HCT116 (cell line): Measurements from ENCODE around the gene ZFYVE27. TPM values are rescaled to one million over a fixed set of nuclear protein-coding genes. Genes with fewer than 3 reads are reported as not detected.

Experiments
- ATAC-seq: fragments of 200-7000 bp; cut with Tn5 transposase; 2 replicates; pipeline ENCODE4 v1.9.1; 2020; ENCODE audit warnings: mild to moderate bottlenecking, moderate library complexity
- BruUV-seq: library from RNA; stranded (reverse); fragments of 400-500 nt; replicated peaks from 2 replicates; lab custom pipeline; 2021; lab: Mats Ljungman, UMichigan
- CTCF ChIA-PET: fragments of 300-600 bp; sonication (Branson Sonifier 250); formaldehyde crosslinking; loops from one replicate; lab custom pipeline; 2021; ENCODE audit warnings: antibody characterized with exemption; lab: Charles Lee
- POLR2A ChIA-PET: fragments of 300-600, 350-600 bp; sonication (Branson Sonifier 250); formaldehyde crosslinking; loops from one replicate; lab custom pipeline; 2021; ENCODE audit warnings: antibody characterized with exemption; lab: Charles Lee
- RAD21 ChIA-PET, 2 experiments: fragments of 300-600 bp; sonication (Branson Sonifier 250); formaldehyde crosslinking; loops; one replicate each; lab custom pipeline; 2023; ENCODE audit warnings: low total read pairs in 2 of 2; ENCODE audit not compliant: uncharacterized antibody in 2 of 2, unreplicated experiment in 2 of 2, low non-redundant PET in 1 of 2; lab: Charles Lee
- DNase-seq: peaks from one replicate; pipeline ENCODE4 v3.0.0-alpha.2; 2010; ENCODE audit warnings: low read depth, low spot score
- H2AFZ ChIP-seq: fragments of 200-600 bp; shearing (Covaris generic), sonication (generic); 2 replicates; pipeline ENCODE4 v1.6.1; 2017; ENCODE audit warnings: low read depth, mixed run types, mixed read lengths, antibody characterized with exemption, low read length; ENCODE audit not compliant: poor library complexity, severe bottlenecking
- H3K27ac ChIP-seq: 2 replicates; pipeline ENCODE4 v1.5.1; 2012; ENCODE audit warnings: low read depth, low read length
- H3K27me3 ChIP-seq: fragments of 200-600 bp; sonication (generic); 2 replicates; pipeline ENCODE4 v1.6.1; 2016; ENCODE audit warnings: mixed run types, low read length, mixed read lengths; ENCODE audit not compliant: insufficient read depth
- H3K36me3 ChIP-seq, 2 experiments: fragments of 200-500 bp in 1 of 2; fragments of 200-600 bp in 1 of 2; sonication (Bioruptor generic) in 1 of 2; sonication (generic) in 1 of 2; 2 replicates each; pipeline versions ENCODE4 v1.5.1 to v1.6.1; 2014 to 2016; ENCODE audit warnings: low read length in 2 of 2, inconsistent platforms in 1 of 2, mixed read lengths in 1 of 2, mixed run types in 1 of 2; ENCODE audit not compliant: insufficient read depth in 2 of 2, control insufficient read depth in 1 of 2
- H3K4me1 ChIP-seq, 2 experiments: fragments of 200-600 bp in 1 of 2; sonication (generic) in 1 of 2; 2 replicates each; pipeline versions ENCODE4 v1.5.1 to v1.6.1; 2012 to 2017; ENCODE audit warnings: low read length in 2 of 2, inconsistent platforms in 1 of 2, mild to moderate bottlenecking in 1 of 2, mixed read lengths in 1 of 2, mixed run types in 1 of 2, moderate library complexity in 1 of 2; ENCODE audit not compliant: insufficient read depth in 2 of 2, control insufficient read depth in 1 of 2
- H3K4me2 ChIP-seq: fragments of 200-600 bp; sonication (generic); 2 replicates; pipeline ENCODE4 v1.6.1; 2017; ENCODE audit warnings: mixed run types, low read length, mixed read lengths
- H3K4me3 ChIP-seq, 2 experiments: fragments of 200-600 bp in 1 of 2; sonication (generic) in 1 of 2; replicated peaks in 1 of 2; 2 replicates each; pipeline ENCODE4 v1.5.1; 2011 to 2016; ENCODE audit warnings: low read length in 2 of 2, control low read depth in 1 of 2, low read depth in 1 of 2, mild to moderate bottlenecking in 1 of 2, mixed read lengths in 1 of 2, mixed run types in 1 of 2
- H3K79me2 ChIP-seq: fragments of 200-600 bp; sonication (generic); 2 replicates; pipeline ENCODE4 v1.6.1; 2017; ENCODE audit warnings: mild to moderate bottlenecking, mixed run types, low read length, moderate library complexity, mixed read lengths; ENCODE audit not compliant: insufficient read depth
- H3K9ac ChIP-seq: fragments of 200-600 bp; sonication (generic); 2 replicates; pipeline ENCODE4 v1.6.1; 2016; ENCODE audit warnings: low read length, mixed read lengths
- H3K9me2 ChIP-seq: fragments of 200-600 bp; sonication (generic), shearing (Covaris generic); 2 replicates; pipeline ENCODE4 v1.6.1; 2017; ENCODE audit warnings: mixed run types, mild to moderate bottlenecking, moderate library complexity; ENCODE audit not compliant: insufficient read depth
- H3K9me3 ChIP-seq, 2 experiments: fragments of 200-500 bp in 1 of 2; fragments of 200-600 bp in 1 of 2; sonication (Bioruptor generic) in 1 of 2; sonication (generic) in 1 of 2; 2 replicates each; pipeline ENCODE4 v1.6.1; 2014 to 2017; ENCODE audit warnings: low read length in 2 of 2, mixed read lengths in 2 of 2, inconsistent platforms in 1 of 2, low read depth in 1 of 2, mild to moderate bottlenecking in 1 of 2, mixed run types in 1 of 2, moderate library complexity in 1 of 2; ENCODE audit not compliant: control insufficient read depth in 1 of 2, insufficient read depth in 1 of 2
- H4K20me1 ChIP-seq: fragments of 200-600 bp; sonication (generic), shearing (Covaris generic); 2 replicates; pipeline ENCODE4 v1.6.1; 2017; ENCODE audit warnings: mixed run types, mild to moderate bottlenecking, moderate library complexity; ENCODE audit not compliant: insufficient read depth
- ATF3 ChIP-seq: IDR thresholded peaks from 2 replicates; pipeline ENCODE4 v1.6.1; 2012
- EGR1 ChIP-seq: IDR thresholded peaks from 2 replicates; pipeline ENCODE4 v1.6.1; 2012; ENCODE audit warnings: low read depth
- ELF1 ChIP-seq: IDR thresholded peaks from 2 replicates; pipeline ENCODE4 v1.6.1; 2012; ENCODE audit warnings: low read depth, borderline replicate concordance
- EZH2 ChIP-seq: fragments of 200-600 bp; sonication (generic); IDR thresholded peaks from 2 replicates; pipeline ENCODE4 v1.6.1; 2017; ENCODE audit warnings: antibody characterized with exemption, mixed run types
- EZH2phosphoT487 ChIP-seq: fragments of 200-600 bp; IDR thresholded peaks from 2 replicates; pipeline ENCODE4 v1.6.1; 2018; ENCODE audit warnings: antibody characterized with exemption, borderline replicate concordance
- FOSL1 ChIP-seq: IDR thresholded peaks from 2 replicates; pipeline ENCODE4 v1.6.1; 2012; ENCODE audit warnings: low read depth
- MAX ChIP-seq: IDR thresholded peaks from 2 replicates; pipeline ENCODE4 v1.6.1; 2012
- POLR2AphosphoS5 ChIP-seq: IDR thresholded peaks from 2 replicates; pipeline ENCODE4 v1.6.1; 2011; ENCODE audit warnings: mild to moderate bottlenecking, low read depth, low read length, moderate library complexity
- RAD21 ChIP-seq: IDR thresholded peaks from 2 replicates; pipeline ENCODE4 v1.6.1; 2012; ENCODE audit warnings: low read depth, mild to moderate bottlenecking
- REST ChIP-seq: IDR thresholded peaks from 2 replicates; pipeline ENCODE4 v1.6.1; 2012; ENCODE audit warnings: low read depth
- TCF7L2 ChIP-seq: IDR thresholded peaks from 2 replicates; pipeline ENCODE4 v1.7.0; 2011; ENCODE audit warnings: borderline replicate concordance, inconsistent platforms; ENCODE audit not compliant: insufficient read depth, insufficient read length; ENCODE audit errors: extremely low read depth
- YY1 ChIP-seq: IDR thresholded peaks from 2 replicates; pipeline ENCODE4 v1.6.1; 2011; ENCODE audit warnings: low read length, low read depth, moderate library complexity, mild to moderate bottlenecking; ENCODE audit not compliant: insufficient replicate concordance; ENCODE audit errors: extremely low read depth
- ZNF274 ChIP-seq: fragments of 200-500 bp; sonication (Bioruptor generic); IDR thresholded peaks from 2 replicates; pipeline ENCODE4 v1.6.1; 2014; ENCODE audit warnings: mild to moderate bottlenecking, low read depth, low read length, inconsistent platforms
- intact Hi-C: fragments of 100-400 bp; cut with micrococcal nuclease; formaldehyde crosslinking; loops from 2 replicates; pipeline ENCODE4 v1.10.0; 2022
- total RNA-seq: library from RNA; stranded (reverse); gene quantifications from one replicate; pipeline ENCODE4 v1.2.1, GENCODE V29; 2021; ENCODE audit not compliant: unreplicated experiment

Gene ZFYVE27
- total RNA-seq, 1 experiment from 2014 or later: 28.4 TPM

- RAD21 ChIA-PET: interaction anchor here (0.6 to 0.7 kb wide), 2 partner anchors 14 to 127 kb away, joined by 3 to 7 read pairs; no protein-coding TSS in a partner anchor
- POLR2A ChIA-PET: no interaction called here
- Histone ChIP-seq H3K9ac (no peak overlapping the region), H4K20me1 (no peaks in the 10 kb centered on the region), H3K27ac (no peak overlapping the region), H3K9me2 (no peaks in the 10 kb centered on the region), H3K4me3 (no peak overlapping the region), H3K4me1 (peaks cover 2 to 4% of the 10 kb centered on the region in 2 experiments; a peak in 3 of 4 replicates), H3K79me2 (no peaks in the 10 kb centered on the region), H3K36me3 (peaks cover 10 to 19% of the 10 kb centered on the region in 2 experiments; a peak in 3 of 4 replicates), H3K4me2 (no peak overlapping the region), H2AFZ (no peak overlapping the region), H3K9me3 (no peaks in the 10 kb centered on the region), H3K27me3 (no peaks in the 10 kb centered on the region)
- intact Hi-C loops: no loop called here
- CTCF ChIA-PET: interaction anchor here (0.7 to 1.8 kb wide), 2 partner anchors 141 to 283 kb away, joined by 3 to 4 read pairs; no protein-coding TSS in a partner anchor
- no peak for ATAC-seq
- DNase-seq: no peak
- no TSS peak for BruUV-seq
- TF ChIP-seq FOSL1: no peak
- TF ChIP-seq RAD21: no peak
- no peak for TF ChIP-seq REST
- TF ChIP-seq EGR1: no peak
- no peak for TF ChIP-seq EZH2
- TF ChIP-seq EZH2phosphoT487: no peak
- TF ChIP-seq YY1: no peak
- TF ChIP-seq ZNF274: no peak
- TF ChIP-seq ELF1: no peak
- no peak for TF ChIP-seq POLR2AphosphoS5
- TF ChIP-seq TCF7L2: no peak
- TF ChIP-seq MAX: no peak
- TF ChIP-seq ATF3: no peak
Observed at GRCh38 chr10:97763411-97763810, 26.5 kb downstream of the ZFYVE27 start.
